HG02981 (cell line): Measurements from ENCODE around the gene PSMA4.
"Not testable (repeated sequence)": the region's sequence is repeated elsewhere in the genome, so short reads cannot be mapped to it uniquely, and the experiment has no call there.

ENCODE experiments used
- ATAC-seq: cut with Tn5 transposase; IDR thresholded peaks from one replicate; pipeline ENCODE4 v1.9.1; 2021; ENCODE audit warnings: mild to moderate bottlenecking, moderate library complexity; ENCODE audit not compliant: unreplicated experiment

PSMA4 gene

DNA sequence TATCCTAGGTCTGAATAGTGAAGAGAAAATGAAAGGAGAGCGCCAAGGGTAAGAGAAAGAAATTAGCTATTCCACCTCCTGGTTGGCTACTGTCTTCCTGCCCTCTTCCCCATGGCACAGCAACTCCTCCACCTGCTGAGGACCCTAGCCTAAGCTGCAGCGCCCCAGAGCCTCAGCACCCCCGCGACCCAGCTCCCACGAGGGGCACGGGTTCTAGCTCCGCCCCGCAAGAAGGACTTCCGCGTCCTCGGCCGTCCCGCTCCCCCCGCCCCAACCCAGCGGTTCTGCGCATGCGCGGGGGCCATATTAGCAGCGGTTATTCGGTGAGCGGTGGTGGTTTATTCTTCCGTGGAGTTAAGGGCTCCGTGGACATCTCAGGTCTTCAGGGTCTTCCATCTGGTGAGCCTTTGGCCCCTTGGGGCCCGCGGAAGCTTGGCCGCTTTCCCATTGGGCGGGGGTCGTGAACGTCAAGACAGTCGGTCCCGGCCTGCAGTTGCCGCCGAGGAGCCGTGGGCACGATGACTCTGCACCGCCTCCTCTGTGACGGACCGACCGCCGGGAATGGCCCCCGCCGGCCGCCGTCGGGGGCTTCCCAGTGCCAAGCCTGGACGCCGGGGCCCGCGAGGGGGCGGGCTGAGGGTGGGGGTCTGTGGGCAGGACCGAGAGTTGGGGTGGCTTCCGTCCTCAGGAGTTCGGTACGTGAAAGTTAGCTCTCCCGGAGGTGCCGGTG lies at the start of gene PSMA4:
Gene PSMA4, plus strand, starts transcription at position 304 of the 730 bp plus-strand sequence. CDS start 1,484 bp downstream, outside the sequence.
- ATAC-seq = peak; percentile 72

DNA sequence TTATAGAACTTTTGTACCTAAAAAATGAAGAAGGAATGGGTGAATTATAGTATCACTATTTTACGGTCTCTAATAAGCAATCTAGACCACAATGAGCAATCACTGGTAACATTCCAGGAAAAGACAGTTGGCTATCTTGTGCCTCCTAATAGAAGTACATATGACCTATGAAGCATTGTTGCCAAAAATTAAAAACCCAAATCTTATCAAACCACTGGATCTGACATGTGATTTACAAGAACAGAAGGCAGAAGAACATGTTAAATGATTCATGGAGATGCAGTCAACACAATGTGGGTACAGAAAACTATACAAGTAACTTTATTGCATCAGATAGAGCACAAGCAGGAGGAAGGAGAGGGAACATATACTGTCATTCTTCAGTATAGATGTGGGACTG lies 47.4 kb upstream of the PSMA4 start:
- ATAC-seq = no peak

DNA sequence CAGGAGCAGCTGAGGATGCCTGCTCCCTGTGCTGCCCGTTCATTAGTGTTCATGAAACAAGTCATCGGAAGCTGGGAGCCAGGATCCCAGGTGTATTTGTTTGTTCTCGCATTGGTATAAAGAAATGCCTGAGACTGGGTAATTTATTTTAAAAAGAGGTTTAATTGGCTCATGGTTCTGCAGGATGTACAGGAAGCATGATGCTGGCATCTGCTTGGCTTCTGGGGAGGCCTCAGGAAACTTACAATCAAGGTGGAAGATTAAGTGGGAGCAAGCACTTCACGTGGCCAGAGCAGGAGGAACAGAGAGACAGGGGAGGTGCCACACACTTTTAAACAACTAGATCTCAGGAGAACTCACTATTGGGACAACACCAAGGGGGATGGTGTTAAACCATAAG lies 38.4 kb upstream of the PSMA4 start:
- ATAC-seq = no peak

DNA sequence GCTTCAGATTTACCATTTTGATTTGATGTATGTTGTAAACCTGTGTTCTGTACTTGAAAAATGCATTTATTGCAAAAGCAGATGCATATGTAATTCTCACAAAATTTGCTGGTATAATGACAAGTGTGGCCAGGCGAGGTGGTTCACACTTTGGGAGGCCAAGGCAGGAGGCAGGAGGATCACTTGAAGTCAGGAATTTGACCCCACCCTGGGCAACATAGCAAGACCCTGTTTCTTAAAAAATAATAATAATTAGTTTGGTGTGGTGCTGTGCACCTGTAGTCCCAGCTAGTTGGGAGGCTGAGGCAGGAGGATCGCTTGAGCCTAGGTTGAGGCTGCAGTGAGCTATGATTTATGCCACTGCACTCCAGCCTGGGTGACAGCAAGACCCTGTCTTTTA lies 37.6 kb upstream of the PSMA4 start:
- ATAC-seq = no peak

DNA sequence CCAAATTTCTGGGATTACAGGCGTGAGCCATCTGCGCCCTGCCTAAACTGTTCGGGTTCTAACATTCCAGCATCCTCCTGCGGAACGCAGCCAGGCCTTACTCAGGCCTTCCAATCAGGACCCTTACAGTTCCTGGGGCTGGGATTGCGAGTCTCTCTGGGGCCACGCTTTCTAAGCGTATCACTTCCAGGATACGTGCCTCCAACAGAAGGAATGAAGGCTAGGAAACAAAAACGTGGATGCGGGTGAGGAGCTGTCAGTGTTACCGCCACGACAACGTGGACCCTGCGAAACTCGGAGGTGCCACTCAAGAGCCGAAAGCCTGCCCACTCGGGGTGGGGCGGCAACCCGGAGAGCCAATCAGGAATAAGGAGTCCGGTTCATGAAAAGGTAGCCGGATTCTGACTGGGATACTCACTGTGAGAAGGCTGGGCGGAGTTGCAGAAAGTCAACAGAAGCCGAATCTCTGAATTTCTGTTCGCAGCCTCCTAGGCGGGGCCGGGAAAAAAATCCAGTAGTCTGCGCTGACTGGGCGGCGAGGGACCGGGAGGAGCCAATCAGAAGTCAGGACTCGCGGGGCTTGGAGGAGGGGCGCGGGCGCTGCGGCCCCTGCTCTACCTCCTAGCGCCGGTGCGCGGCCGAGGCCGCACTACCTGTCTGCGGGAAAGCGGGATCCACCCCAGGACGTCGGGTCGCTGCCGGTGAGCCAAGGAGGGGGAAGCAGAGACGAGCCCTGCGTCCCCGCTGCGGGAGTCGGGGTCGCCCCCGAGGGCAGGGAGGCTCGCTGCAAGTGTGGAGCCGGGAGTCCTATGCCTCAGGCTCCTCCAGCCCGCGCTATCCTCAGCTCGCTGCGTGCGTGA lies 33.0 kb upstream of the PSMA4 start, which contains the start of gene HYKK:
Gene HYKK, plus strand, starts transcription at position 607 of the 860 bp plus-strand sequence. CDS start 5,512 bp downstream, outside the sequence.
- ATAC-seq = peak; percentile 81

DNA sequence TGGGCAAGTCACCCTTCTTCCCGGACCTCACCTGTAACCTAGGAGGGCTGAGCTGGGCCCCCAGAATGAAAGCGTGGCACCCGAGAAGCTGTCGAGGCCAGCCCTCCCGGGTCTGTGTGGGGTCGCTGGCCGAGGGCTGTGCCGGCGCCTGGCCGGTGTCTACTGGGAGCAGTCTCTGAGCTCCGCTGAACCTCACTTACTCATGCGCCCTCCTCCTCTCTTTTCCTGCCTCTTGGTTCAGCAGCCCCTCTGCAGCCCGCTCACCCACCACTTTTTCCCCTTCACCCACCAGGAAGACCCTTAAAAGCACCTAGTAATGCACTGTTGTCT lies 32.4 kb upstream of the PSMA4 start:
- peak; percentile 28 for ATAC-seq

DNA sequence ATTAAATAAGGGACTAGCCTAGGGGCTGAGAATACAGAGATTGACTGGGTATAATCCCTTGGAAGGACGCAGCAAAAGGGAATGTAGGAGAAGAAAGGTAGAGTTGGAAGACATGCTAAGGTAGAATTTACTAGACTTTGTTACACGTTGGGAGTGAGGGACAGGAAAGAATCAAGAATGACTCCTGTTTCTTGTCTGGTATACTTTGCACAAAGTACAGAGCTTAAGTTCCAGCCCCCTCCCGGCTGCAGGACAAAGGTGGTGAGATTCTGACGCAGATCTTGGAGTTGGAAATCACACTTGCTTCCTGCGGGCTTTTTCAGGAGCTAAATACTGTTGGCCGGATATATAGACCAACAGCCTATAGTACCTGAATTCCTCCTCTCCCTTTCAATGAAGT lies 32.0 kb upstream of the PSMA4 start:
- ATAC-seq = no peak

DNA sequence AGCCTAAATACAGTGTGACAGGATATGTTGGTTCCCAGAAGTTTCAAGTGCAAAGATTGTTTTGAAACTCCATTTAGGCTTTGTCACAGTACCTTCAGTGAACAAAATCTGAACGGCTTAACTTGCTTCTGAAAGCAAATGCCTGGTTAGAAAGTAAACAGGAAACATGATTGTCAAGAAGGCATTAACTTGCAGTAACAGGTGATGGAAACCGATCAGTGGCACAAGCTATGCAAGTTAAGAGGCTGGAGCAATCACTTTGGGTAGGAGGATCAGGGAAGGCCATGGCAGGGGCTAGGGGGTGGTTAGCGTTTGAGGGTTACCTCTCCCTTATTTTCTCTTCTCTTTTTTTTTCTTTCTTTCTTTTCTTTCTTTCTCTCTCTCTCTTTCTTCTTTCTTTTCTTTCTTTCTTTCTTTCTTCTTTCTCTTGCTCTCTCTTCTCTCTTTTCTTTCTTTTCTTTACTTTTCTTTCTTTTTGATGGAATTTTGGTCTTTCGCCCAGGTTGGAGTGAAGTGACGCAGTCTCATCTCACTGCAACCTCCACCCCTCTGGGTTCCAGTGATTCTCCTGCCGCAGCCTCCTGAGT lies 30.4 kb upstream of the PSMA4 start:
- ATAC-seq = no peak

DNA sequence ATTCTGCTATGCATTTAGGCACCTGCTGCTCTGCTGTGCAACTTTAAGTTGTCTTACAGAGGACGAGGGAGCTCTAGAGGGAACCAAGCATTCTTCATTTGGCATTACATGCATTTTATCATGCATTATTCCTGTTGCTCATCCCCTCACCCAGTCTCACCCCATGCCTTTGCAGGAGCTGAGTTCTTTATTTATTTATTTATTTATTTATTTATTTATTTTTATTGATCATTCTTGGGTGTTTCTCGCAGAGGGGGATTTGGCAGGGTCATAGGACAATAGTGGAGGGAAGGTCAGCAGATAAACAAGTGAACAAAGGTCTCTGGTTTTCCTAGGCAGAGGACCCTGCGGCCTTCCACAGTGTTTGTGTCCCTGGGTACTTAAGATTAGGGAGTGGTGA lies 20.2 kb upstream of the PSMA4 start:
- not testable (repeated sequence) for ATAC-seq

DNA sequence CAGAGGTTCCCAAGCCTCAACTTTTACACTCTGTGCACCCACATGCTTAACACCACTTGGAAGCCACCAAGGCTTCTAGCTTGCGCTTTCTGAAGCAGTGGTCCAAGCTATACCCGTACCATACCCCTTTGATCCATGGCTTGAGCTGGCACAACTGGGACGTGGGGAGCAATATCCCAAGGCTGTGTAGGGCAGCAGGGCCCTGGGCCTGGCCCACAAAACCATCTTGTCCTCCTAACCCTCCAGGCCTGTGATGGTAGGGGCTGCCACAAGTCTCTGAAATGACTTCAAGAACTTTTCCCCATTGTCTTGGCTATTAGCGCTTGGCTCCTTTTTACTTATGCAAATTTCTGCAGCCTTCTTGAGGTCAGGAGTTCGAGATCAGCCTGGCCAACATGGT lies 16.0 kb upstream of the PSMA4 start:
- ATAC-seq = no peak

DNA sequence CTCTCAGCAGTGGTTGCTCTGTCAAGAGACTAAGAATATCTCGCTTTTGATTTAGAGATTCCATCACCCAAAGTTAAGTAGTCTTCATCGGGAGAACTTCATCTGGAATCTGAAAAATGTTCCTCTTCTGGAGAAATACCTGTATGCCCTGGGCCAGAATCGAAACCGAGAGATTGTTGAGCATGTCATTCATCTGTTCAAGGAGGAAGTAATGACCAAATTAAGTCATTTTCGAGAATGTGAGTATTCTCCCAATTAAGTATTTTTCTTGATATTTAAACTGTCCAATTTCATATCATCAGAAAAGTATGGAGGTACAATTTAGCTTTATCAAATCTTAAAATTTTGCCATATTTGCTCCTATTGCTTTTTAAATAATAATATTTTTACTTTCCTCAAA lies 12.9 kb upstream of the PSMA4 start:
- no peak for ATAC-seq

DNA sequence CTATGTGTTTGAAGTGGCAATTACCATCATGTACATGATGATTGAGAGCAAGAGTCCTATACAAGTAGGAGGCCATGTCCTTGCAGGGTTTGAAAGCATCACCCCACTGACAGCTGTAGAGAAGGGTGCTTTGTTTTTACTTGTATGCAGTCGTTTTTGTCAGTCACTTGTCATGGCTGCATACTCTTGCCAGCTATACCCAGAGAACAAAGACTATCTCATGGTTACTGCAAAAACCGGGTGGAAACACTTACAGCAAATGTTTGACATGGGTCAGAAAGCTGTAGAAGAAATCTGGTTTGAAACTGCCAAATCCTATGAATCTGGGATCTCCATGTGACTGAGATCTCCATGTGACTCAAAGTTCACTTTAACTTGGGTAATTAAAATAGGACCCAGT lies 6.9 kb upstream of the PSMA4 start:
- no peak for ATAC-seq

DNA sequence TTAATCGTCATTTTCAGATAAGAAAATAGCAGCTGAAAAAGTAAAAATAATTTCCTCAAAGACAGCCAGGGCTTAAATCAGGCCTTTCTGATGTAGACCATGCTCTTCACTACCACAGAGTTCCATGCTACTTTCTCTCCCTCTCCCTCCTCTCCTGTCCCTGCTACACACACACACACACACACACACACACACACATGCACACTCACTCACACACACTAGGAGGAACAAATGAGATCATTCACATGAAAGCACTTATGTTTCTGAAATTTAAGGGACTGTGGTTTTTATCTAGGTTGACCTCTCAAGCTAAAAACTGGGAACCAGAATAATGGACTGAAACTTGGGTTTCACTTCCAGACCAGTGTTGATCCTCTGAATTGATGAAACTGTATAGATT lies 4.1 kb upstream of the PSMA4 start:
- no peak for ATAC-seq

DNA sequence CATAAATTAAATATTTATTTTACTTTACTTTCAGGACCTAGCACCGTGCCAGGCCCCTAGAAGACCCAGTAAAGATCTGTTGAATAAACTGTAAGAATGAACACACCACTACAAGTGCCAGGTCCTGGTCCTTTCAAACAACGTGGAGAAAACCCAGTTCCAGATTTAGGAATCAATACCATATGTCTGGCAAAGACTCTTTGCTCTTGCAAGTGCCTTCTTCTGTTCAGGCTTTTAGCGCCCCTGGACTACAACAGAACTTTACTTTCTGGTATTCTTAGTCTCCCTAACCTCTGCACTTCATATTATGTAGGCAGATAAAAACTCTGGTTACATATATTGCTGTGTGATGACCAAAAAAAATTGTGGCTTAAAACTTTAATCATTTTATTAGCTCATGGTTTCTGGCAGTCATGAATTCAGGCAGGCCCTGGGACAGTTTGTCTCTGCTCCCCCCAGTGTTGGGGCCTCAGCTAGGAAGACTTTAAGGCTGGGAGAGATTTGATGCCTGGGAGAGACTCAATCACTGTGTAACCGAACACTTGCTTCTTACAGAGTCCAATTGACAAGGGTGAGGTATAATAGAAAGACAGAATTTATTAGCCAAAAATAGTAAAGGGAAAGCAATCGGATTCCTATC lies 2.9 kb upstream of the PSMA4 start:
- ATAC-seq = no peak

DNA sequence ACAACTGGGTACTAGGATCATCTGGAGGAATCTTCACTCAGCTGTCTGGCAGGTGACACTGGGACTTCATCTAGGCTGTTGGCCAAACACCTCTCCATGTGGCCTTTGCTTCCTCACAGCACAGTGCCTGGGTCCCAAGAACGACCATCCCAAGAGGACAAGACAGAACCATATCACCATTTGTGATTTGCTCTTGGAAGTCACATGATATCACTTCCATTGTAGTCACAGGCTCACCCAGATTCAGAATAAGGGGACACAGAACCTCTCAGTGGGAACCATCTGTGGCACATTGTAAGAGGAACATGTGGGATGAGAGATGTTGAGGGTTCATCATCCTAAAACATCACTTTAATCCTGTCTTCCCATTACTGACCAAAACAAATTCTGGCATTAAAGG lies 1.9 kb upstream of the PSMA4 start:
- ATAC-seq = no peak

DNA sequence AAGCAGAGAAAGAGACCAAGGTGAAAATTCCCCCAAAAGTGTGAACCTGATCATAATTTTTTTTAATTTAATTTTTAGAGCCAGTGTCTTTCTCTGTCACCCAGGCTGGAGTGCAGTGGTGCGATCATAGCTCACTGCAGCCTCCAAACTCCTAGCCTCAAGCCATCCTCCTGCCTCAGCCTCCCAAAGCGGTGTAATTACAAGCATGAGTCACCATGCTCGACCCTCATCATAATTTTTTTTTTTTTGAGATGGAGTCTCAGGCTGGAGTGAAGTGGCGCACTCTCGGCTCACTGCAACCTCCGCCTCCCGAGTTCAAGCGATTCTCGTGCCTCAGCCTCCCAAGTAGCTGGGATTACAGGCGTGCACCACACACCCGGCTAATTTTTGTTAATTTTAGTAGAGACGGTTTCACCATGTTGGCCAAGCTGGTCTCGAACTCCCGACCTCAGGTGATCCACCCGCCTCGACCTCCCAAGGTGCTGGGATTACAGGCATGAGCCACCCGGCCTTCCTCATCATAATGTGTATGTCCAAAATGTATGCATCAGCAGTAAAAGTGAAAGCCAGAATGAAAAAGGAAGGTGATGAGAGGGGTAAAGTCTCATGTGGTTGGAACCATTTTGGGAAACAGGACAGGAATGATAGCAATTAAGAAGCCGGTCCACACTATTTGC lies 642 bp upstream of the PSMA4 start:
- not testable (repeated sequence) for ATAC-seq

DNA sequence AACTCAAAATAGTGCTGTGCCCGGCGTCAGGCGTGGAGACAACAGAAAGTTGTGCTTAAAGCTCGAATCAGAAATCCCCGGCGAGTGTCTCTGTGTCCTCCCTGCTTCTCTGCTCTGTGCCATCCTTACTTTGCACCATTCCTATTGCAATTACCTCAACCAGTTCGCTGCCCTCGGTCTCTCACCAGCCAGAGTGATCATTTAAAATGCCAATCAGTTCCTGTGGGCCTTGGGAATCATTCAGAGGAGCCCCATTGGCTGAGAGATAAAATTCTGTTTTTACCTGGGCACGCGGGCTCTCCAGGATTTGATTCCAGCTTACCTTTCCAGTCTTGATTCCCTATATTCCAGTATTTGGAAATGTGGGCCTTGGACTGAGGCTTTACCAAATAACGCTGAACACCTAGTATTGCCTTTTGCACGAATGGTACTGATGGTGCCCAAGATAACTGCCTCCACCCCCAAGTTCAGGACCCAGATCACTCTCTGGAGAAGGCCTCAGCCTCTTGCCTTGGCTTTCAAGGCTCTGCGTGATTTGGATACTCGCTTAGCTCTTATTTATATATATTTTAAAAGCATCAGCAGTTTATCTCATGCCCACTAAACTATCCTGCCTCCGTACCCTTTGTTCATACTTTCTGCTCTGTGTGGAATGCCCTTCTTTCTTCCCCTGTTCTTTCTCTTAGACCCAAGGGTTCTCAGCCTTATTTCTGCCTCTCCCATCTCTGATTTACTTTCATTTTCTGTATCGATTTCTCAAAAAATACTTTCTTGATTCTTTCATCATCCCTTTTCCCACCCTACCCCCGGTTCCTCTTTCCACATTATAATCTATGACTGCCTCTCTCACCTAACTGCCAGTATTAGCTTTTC lies 863 bp downstream of the PSMA4 start:
- no peak for ATAC-seq

DNA sequence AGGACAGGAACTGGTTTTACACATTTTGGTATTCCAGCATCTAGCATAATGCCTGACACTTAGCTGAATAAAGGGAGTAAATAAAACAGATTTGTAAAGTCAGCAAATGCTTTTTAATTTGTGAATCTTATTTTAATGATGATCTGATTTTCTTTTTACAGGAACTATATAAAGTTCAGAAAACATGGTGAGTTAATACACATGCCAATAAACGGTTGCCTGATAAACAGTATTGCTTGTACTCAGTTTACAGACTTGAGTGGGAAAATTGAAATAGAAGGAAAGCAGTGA lies 1.4 kb downstream of the PSMA4 start:
- no peak for ATAC-seq

DNA sequence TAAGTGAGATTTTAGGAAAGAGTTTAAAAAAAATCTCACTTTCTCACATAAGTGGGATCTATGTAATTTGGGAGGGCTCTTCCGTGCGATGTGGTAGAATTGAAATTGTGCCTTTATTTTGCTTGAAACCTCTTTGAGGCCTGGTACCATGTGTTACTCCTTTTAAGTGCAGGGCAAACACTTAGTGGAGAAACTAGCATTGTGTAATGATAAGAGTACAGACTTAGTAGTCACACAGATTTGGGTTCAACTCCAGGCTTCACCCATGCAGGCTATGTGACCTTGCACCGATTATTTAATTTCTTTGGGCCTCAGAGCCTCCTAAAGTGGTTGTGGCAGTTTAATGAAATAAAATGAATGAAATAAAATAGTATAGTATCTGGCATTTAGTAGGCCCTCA lies 2.4 kb downstream of the PSMA4 start:
- ATAC-seq = no peak

DNA sequence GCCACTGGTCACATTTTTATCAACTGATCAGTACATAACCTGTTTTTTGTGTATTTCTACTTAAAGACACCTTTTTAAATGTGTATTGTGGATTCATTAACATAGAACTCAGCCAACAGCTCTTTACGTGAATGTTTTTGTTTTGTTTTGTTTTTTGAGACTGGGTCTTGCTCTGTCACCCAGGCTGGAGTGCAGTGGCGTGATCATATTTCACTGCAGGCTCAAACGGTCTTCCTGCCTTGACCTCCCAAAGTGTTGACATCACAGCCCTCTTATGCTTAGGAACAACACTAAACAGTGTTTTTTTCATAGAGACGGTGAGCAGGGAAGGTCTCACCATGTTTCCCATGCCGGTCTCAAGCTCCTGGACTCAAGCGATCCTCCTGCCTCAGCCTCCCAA lies 9.9 kb downstream of the PSMA4 start:
- no peak for ATAC-seq
